Smooth muscle cell (in vitro differentiated cells): ENCODE results near the gene CR1. TPM values are rescaled to one million over a fixed set of nuclear protein-coding genes. Genes with fewer than 3 reads are reported as not detected.

Source experiments
- DNase-seq: peaks from one replicate; lab custom pipeline; 2025; ENCODE audit not compliant: unreplicated experiment; lab: John Stamatoyannopoulos, UW
- H2AFZ ChIP-seq: fragments of 200-600 bp; sonication (generic); 2 replicates; pipeline ENCODE4 v1.6.0; 2016; ENCODE audit warnings: antibody characterized with exemption, low read depth, mild to moderate bottlenecking
- H3F3A ChIP-seq: fragments of 200-600 bp; sonication (generic); 2 replicates; pipeline ENCODE4 v1.6.0; 2017; ENCODE audit warnings: antibody characterized with exemption, low read depth
- H3K27ac ChIP-seq: fragments of 200-600 bp; sonication (generic); 2 replicates; pipeline ENCODE4 v1.5.1; 2016; ENCODE audit warnings: low read depth, mild to moderate bottlenecking
- H3K27me3 ChIP-seq: fragments of 200-600 bp; sonication (generic); 2 replicates; pipeline ENCODE4 v1.6.1; 2016; ENCODE audit warnings: low read depth, mild to moderate bottlenecking
- H3K36me3 ChIP-seq: fragments of 200-600 bp; sonication (generic); 2 replicates; pipeline ENCODE4 v1.5.1; 2016; ENCODE audit warnings: low read depth
- H3K4me1 ChIP-seq: fragments of 200-600 bp; sonication (generic); 2 replicates; pipeline ENCODE4 v1.5.1; 2016; ENCODE audit warnings: low read depth
- H3K4me2 ChIP-seq: fragments of 200-600 bp; sonication (generic); 2 replicates; pipeline ENCODE4 v1.6.0; 2016; ENCODE audit warnings: mild to moderate bottlenecking
- H3K4me3 ChIP-seq: fragments of 200-600 bp; sonication (generic); 2 replicates; pipeline ENCODE4 v1.5.1; 2016; ENCODE audit warnings: mild to moderate bottlenecking
- H3K79me2 ChIP-seq: fragments of 200-600 bp; sonication (generic); 2 replicates; pipeline ENCODE4 v1.6.0; 2016; ENCODE audit warnings: low read depth, mild to moderate bottlenecking
- H3K9ac ChIP-seq: fragments of 200-600 bp; sonication (generic); 2 replicates; pipeline ENCODE4 v1.6.0; 2016; ENCODE audit warnings: low read depth
- H3K9me3 ChIP-seq: fragments of 200-600 bp; sonication (generic); replicated peaks from 2 replicates; pipeline ENCODE4 v1.5.1; 2016; ENCODE audit warnings: low read depth
- H4K20me1 ChIP-seq: fragments of 200-600 bp; sonication (generic); 2 replicates; pipeline ENCODE4 v1.6.0; 2016; ENCODE audit warnings: low read depth
- WGBS: methylation state at CpG from one replicate; pipeline ENCODE4 v1.1.7; 2016; ENCODE audit warnings: low lambda C conversion rate; 5-methylcytosine and 5-hydroxymethylcytosine counted together
- polyA plus RNA-seq: library from polyadenylated mRNA; unstranded; fragments of >200 nt; fragmentation: Nextera tagmentation; extraction: Ambion mirVana; gene quantifications from 2 replicates; pipeline ENCODE4 v1.2.1, GENCODE V29; 2016
- total RNA-seq: library from RNA; depleted of rRNA; stranded (reverse); fragments of >200 nt; gene quantifications from 2 replicates; pipeline ENCODE4 v1.2.3, GENCODE V29; 2014
- TF ChIP-seq, protein P1 (sequence below): fragments of 200-600 bp; sonication (generic); IDR thresholded peaks from 2 replicates; pipeline ENCODE4 v1.5.1; 2017; ENCODE audit warnings: borderline replicate concordance, mild to moderate bottlenecking, antibody characterized with exemption; ENCODE audit not compliant: insufficient read depth, poor library complexity, severe bottlenecking

CR1 gene
- total and polyA plus RNA-seq, 2 experiments from 2014 or later, result 0.25 TPM; not detected in 1

DNA sequence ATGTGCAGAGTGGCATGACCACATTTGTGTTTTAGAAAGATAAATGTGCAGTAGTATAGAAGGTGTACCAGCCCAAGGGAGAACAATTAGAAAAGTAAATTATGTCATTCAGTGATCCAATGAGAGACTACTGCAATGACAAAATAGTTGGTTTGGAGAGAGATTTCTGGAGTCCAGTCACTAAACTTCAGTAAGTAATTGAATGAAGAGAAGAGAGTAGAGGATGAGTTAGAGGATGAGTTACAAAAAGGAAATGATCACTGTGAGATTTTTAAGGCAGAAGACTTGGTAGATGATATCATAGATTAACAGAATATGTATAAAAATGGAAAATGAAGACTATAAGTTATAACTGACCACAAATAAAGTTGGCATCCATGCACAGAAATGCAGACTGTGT lies 33.4 kb upstream of the CR1 start:
- Histone ChIP-seq H3K9me3 (no peaks in the 10 kb centered on the region), H4K20me1 (no peaks in the 10 kb centered on the region), H3K4me1 (no peaks in the 10 kb centered on the region), H3K9ac (no peak overlapping the region), H3K79me2 (no peaks in the 10 kb centered on the region), H3K27me3 (peaks cover 49% of the 10 kb centered on the region), H3F3A (no peaks in the 10 kb centered on the region), H3K36me3 (no peaks in the 10 kb centered on the region), H2AFZ (no peak overlapping the region), H3K4me2 (no peak overlapping the region), H3K27ac (no peak overlapping the region), H3K4me3 (no peak overlapping the region)
- TF ChIP-seq, protein P1, sequence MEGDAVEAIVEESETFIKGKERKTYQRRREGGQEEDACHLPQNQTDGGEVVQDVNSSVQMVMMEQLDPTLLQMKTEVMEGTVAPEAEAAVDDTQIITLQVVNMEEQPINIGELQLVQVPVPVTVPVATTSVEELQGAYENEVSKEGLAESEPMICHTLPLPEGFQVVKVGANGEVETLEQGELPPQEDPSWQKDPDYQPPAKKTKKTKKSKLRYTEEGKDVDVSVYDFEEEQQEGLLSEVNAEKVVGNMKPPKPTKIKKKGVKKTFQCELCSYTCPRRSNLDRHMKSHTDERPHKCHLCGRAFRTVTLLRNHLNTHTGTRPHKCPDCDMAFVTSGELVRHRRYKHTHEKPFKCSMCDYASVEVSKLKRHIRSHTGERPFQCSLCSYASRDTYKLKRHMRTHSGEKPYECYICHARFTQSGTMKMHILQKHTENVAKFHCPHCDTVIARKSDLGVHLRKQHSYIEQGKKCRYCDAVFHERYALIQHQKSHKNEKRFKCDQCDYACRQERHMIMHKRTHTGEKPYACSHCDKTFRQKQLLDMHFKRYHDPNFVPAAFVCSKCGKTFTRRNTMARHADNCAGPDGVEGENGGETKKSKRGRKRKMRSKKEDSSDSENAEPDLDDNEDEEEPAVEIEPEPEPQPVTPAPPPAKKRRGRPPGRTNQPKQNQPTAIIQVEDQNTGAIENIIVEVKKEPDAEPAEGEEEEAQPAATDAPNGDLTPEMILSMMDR, result no peak
- DNase-seq, result no peak

DNA sequence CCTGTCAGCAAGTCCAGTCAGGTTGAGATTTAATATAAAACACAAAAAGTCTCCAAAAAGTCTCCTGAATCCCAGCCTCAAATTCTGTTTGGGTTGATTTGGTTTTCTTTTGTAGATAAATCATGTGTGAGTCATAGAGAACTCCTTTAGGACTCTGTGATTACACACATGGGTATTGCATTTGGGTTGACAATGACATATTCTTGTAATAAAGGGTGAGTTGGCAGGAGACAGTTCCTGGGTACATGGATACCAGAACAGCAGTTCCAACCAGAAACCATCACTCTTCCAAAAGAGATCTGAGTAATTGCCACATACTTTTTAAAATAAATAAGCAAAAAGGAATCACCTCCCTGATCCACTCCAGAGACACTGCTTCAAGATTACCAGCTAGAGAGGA lies 32.9 kb upstream of the CR1 start:
- Histone ChIP-seq H3K27ac (no peak overlapping the region), H2AFZ (no peak overlapping the region), H3K27me3 (peaks cover 45% of the 10 kb centered on the region), H4K20me1 (no peaks in the 10 kb centered on the region), H3K9me3 (no peaks in the 10 kb centered on the region), H3K4me1 (no peaks in the 10 kb centered on the region), H3F3A (no peaks in the 10 kb centered on the region), H3K9ac (no peak overlapping the region), H3K79me2 (no peaks in the 10 kb centered on the region), H3K4me2 (no peak overlapping the region), H3K4me3 (no peak overlapping the region), H3K36me3 (no peaks in the 10 kb centered on the region)
- TF ChIP-seq, protein P1, result no peak
- DNase-seq, result no peak

DNA sequence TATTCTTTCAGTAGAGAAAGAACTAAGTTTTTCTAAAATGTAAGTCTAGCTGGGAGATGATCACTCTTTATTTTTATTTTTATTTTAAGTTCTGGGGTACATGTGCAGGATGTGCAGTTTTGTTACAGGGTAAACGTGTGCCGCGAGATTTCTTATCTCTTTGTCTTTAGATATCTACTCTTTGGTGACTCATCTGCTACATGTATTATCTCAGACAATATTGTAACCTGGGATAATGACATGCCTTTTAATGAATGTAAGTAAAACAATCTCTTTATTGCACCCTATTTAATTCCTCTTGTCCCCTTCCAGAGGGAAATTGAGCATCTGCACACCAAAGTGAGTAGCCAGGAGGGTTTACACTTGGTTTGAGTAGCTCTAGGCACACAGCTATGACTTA lies 32.4 kb upstream of the CR1 start:
- Histone ChIP-seq H3K27ac (no peak overlapping the region), H3K4me2 (no peak overlapping the region), H3K27me3 (peaks cover 45% of the 10 kb centered on the region), H3K9ac (no peak overlapping the region), H4K20me1 (no peaks in the 10 kb centered on the region), H2AFZ (no peak overlapping the region), H3K9me3 (no peaks in the 10 kb centered on the region), H3K79me2 (no peaks in the 10 kb centered on the region), H3K4me1 (no peaks in the 10 kb centered on the region), H3F3A (no peaks in the 10 kb centered on the region), H3K36me3 (no peaks in the 10 kb centered on the region), H3K4me3 (no peak overlapping the region)
- 91% methylated on average over 3 of the region's 3 CpGs for WGBS
- TF ChIP-seq, protein P1, result no peak
- DNase-seq, result no peak

DNA sequence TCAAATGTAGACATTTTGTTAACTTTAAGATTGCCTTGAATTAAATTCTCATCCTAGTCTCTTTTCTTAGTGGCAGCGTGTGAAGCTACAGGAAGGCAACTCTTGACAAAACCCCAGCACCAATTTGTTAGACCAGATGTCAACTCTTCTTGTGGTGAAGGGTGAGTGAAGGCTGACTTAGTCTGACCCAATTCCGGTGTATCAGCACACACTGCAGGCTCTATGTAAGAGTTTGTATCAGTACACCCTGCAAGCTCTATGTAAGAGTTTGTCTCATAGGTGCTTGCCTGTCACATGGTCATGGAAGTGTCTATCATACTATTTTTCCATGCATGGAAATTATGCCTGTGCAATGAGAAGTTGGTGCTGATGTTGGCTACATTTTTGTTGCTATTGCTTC lies 25.0 kb upstream of the CR1 start:
- no peak overlapping the region for H3K9ac ChIP-seq
- H3F3A ChIP-seq, result no peaks in the 10 kb centered on the region
- TF ChIP-seq, protein P1, result no peak
- no peaks in the 10 kb centered on the region for H3K9me3 ChIP-seq
- H3K4me1 ChIP-seq, result no peaks in the 10 kb centered on the region
- 86% methylated on average over 2 of the region's 2 CpGs for WGBS
- peaks cover 53% of the 10 kb centered on the region for H3K27me3 ChIP-seq
- H3K36me3 ChIP-seq, result no peaks in the 10 kb centered on the region
- no peak overlapping the region for H3K27ac ChIP-seq
- no peaks in the 10 kb centered on the region for H4K20me1 ChIP-seq
- no peak overlapping the region for H3K4me2 ChIP-seq
- H2AFZ ChIP-seq, result no peak overlapping the region
- H3K4me3 ChIP-seq, result no peak overlapping the region
- no peaks in the 10 kb centered on the region for H3K79me2 ChIP-seq
- DNase-seq, result no peak
